HG02970 (cell line): ENCODE data around the gene KIAA1671.
"Not testable (repeated sequence)": the region's sequence is repeated elsewhere in the genome, so short reads cannot be mapped to it uniquely, and the experiment has no call there.

Experiments used
- ATAC-seq: cut with Tn5 transposase; IDR thresholded peaks from one replicate; pipeline ENCODE4 v1.9.1; 2021; ENCODE audit warnings: mild to moderate bottlenecking, moderate library complexity, moderate number of reproducible peaks; ENCODE audit not compliant: unreplicated experiment, low FRiP score

The KIAA1671 gene

GRCh38 chr22:24951942-24952836 is at the start of gene KIAA1671:
Gene KIAA1671, plus strand, starts transcription at chr22:24952716. Its CDS starts 75,284 bp downstream, at chr22:25028000.
- no peak for ATAC-seq

- no peak for ATAC-seq
Observed at GRCh38 chr22:24905909-24906308, 46.6 kb upstream of the KIAA1671 start.

GRCh38 chr22:24907101-24907500 is 45.4 kb upstream of the KIAA1671 start:
- not testable (repeated sequence) for ATAC-seq

- ATAC-seq: no peak
Observed at GRCh38 chr22:24920029-24920428, 32.5 kb upstream of the KIAA1671 start.

- no peak for ATAC-seq
Observed at GRCh38 chr22:24925586-24926427, 26.7 kb upstream of the KIAA1671 start.

- no peak for ATAC-seq
Observed at GRCh38 chr22:24926428-24926725, 26.1 kb upstream of the KIAA1671 start.

GRCh38 chr22:24926849-24927579 is 25.5 kb upstream of the KIAA1671 start:
- ATAC-seq: no peak

GRCh38 chr22:24928322-24928721 is 24.2 kb upstream of the KIAA1671 start:
- ATAC-seq: no peak

GRCh38 chr22:24930678-24931077 is 21.8 kb upstream of the KIAA1671 start:
- no peak for ATAC-seq

- no peak for ATAC-seq
Observed at GRCh38 chr22:24935771-24936483, 16.6 kb upstream of the KIAA1671 start.

- ATAC-seq: no peak
Observed at GRCh38 chr22:24937114-24937513, 15.4 kb upstream of the KIAA1671 start.

GRCh38 chr22:24938741-24939341 is 13.7 kb upstream of the KIAA1671 start:
- ATAC-seq: no peak

- no peak for ATAC-seq
Observed at GRCh38 chr22:24942301-24942700, 10.2 kb upstream of the KIAA1671 start.

- ATAC-seq: no peak
Observed at GRCh38 chr22:24944217-24944937, 8.1 kb upstream of the KIAA1671 start.

GRCh38 chr22:24945430-24945829 is 7.1 kb upstream of the KIAA1671 start:
- no peak for ATAC-seq

GRCh38 chr22:24947383-24947782 is 5.1 kb upstream of the KIAA1671 start:
- no peak for ATAC-seq

GRCh38 chr22:24947881-24948280 is 4.6 kb upstream of the KIAA1671 start:
- ATAC-seq: no peak

- ATAC-seq: no peak
Observed at GRCh38 chr22:24948356-24949202, 3.9 kb upstream of the KIAA1671 start.
